ENCODE results near the gene NEO1. TPM values are rescaled to one million over a fixed set of nuclear protein-coding genes. Genes with fewer than 3 reads are reported as not detected.
"Not testable (repeated sequence)": the region's sequence is repeated elsewhere in the genome, so short reads cannot be mapped to it uniquely, and the experiment has no call there.

NEO1 gene
- total RNA-seq, 1 donor from 2014 or later: 30.3 TPM

DNA sequence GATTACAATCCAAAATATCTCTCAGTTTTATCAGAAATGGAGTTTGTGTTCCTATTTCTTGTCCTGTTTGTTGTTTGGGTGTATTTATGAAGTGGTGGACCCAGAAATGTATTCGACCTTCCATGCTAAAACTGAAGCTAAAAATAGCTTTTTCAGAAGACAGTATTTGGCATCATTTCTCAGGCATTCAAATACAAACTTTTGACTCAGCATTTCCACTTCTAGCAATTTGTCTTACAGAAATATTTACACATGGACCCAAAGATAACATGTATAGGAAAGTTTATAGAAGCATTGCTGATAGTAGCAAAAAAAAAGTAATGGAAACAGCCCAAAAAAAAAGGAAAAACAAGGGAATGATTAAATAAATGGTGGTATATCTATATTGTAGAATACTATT is 160.2 kb downstream of the NEO1 start:
- FAIRE-seq: no peak
- Mint-ChIP-seq H3K36me3 (ENCODE audit: low read depth, unreplicated experiment) (peaks cover 4% of the 10 kb centered on the region), H3K4me1 (ENCODE audit: low read depth, unreplicated experiment) (peaks cover 5% of the 10 kb centered on the region), H3K27me3 (ENCODE audit: low read depth, unreplicated experiment) (no peaks in the 10 kb centered on the region), H3K27ac (ENCODE audit: unreplicated experiment) (no peak overlapping the region), H3K9me3 (ENCODE audit: unreplicated experiment) (no peaks in the 10 kb centered on the region), H3K4me3 (ENCODE audit: unreplicated experiment) (no peak overlapping the region)
- H3K36me3 ChIP-seq (ENCODE audit: insufficient read depth, low read length): no peaks in the 10 kb centered on the region
- no peak overlapping the region for H3K9ac ChIP-seq (ENCODE audit: low read length)
- H3K27me3 ChIP-seq (ENCODE audit: insufficient read depth, low read length): no peaks in the 10 kb centered on the region
- no peak overlapping the region for H3K4me2 ChIP-seq (ENCODE audit: low read length)
- no peaks in the 10 kb centered on the region for H3K9me3 ChIP-seq (ENCODE audit: insufficient read depth, low read depth, low read length)
- H3K4me1 ChIP-seq (ENCODE audit: insufficient read depth, low read length): no peaks in the 10 kb centered on the region
- no peaks in the 10 kb centered on the region for H4K20me1 ChIP-seq (ENCODE audit: insufficient read depth, low read length)
- H3K4me3 ChIP-seq (ENCODE audit: insufficient read depth, low read depth, low read length): no peak overlapping the region
- H3K79me2 ChIP-seq (ENCODE audit: insufficient read depth, low read length): no peaks in the 10 kb centered on the region
- H2AFZ ChIP-seq (ENCODE audit: low read depth, low read length): no peak overlapping the region
- no peak overlapping the region for H3K27ac ChIP-seq (ENCODE audit: low read depth, low read length)
- no peak for TF ChIP-seq EZH2 (IDR thresholded peaks at IDR 0.05; ENCODE audit: insufficient read depth, low read length)
- TF ChIP-seq, protein P1, sequence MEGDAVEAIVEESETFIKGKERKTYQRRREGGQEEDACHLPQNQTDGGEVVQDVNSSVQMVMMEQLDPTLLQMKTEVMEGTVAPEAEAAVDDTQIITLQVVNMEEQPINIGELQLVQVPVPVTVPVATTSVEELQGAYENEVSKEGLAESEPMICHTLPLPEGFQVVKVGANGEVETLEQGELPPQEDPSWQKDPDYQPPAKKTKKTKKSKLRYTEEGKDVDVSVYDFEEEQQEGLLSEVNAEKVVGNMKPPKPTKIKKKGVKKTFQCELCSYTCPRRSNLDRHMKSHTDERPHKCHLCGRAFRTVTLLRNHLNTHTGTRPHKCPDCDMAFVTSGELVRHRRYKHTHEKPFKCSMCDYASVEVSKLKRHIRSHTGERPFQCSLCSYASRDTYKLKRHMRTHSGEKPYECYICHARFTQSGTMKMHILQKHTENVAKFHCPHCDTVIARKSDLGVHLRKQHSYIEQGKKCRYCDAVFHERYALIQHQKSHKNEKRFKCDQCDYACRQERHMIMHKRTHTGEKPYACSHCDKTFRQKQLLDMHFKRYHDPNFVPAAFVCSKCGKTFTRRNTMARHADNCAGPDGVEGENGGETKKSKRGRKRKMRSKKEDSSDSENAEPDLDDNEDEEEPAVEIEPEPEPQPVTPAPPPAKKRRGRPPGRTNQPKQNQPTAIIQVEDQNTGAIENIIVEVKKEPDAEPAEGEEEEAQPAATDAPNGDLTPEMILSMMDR (IDR thresholded peaks at IDR 0.05; ENCODE audit: insufficient read depth, low read depth, low read length): no peak
- peak; percentile 17 for DNase-seq (ENCODE audit: low read depth)

DNA sequence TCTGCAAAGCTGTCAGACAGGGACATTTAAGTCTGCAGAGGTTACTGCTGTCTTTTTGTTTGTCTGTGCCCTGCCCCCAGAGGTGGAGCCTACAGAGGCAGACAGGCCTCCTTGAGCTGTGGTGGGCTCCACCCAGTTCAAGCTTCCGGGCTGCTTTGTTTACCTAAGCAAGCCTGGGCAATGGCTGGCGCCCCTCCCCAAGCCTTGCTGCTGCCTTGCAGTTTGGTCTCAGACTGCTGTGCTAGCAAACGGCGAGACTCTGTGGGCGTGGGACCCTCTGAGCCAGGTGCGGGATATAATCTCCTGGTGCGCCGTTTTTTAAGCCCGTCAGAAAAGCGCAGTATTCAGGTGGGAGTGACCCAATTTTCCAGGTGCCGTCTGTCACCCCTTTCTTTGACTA is 169.2 kb downstream of the NEO1 start:
- not testable (repeated sequence) for H2AFZ ChIP-seq (ENCODE audit: low read depth, low read length); H3K9me3 Mint-ChIP-seq (ENCODE audit: unreplicated experiment); H3K27ac ChIP-seq (ENCODE audit: low read depth, low read length); DNase-seq (ENCODE audit: low read depth); H3K9ac ChIP-seq (ENCODE audit: low read length); H3K36me3 ChIP-seq (ENCODE audit: insufficient read depth, low read length); H3K9me3 ChIP-seq (ENCODE audit: insufficient read depth, low read depth, low read length); H3K79me2 ChIP-seq (ENCODE audit: insufficient read depth, low read length); H3K4me1 Mint-ChIP-seq (ENCODE audit: low read depth, unreplicated experiment); H3K27me3 Mint-ChIP-seq (ENCODE audit: low read depth, unreplicated experiment); H3K4me3 ChIP-seq (ENCODE audit: insufficient read depth, low read depth, low read length); FAIRE-seq; H3K4me3 Mint-ChIP-seq (ENCODE audit: unreplicated experiment); H3K4me2 ChIP-seq (ENCODE audit: low read length); H3K27me3 ChIP-seq (ENCODE audit: insufficient read depth, low read length); H4K20me1 ChIP-seq (ENCODE audit: insufficient read depth, low read length); H3K27ac Mint-ChIP-seq (ENCODE audit: unreplicated experiment); H3K4me1 ChIP-seq (ENCODE audit: insufficient read depth, low read length)
- peaks cover 10% of the 10 kb centered on the region for H3K36me3 Mint-ChIP-seq (ENCODE audit: low read depth, unreplicated experiment)

DNA sequence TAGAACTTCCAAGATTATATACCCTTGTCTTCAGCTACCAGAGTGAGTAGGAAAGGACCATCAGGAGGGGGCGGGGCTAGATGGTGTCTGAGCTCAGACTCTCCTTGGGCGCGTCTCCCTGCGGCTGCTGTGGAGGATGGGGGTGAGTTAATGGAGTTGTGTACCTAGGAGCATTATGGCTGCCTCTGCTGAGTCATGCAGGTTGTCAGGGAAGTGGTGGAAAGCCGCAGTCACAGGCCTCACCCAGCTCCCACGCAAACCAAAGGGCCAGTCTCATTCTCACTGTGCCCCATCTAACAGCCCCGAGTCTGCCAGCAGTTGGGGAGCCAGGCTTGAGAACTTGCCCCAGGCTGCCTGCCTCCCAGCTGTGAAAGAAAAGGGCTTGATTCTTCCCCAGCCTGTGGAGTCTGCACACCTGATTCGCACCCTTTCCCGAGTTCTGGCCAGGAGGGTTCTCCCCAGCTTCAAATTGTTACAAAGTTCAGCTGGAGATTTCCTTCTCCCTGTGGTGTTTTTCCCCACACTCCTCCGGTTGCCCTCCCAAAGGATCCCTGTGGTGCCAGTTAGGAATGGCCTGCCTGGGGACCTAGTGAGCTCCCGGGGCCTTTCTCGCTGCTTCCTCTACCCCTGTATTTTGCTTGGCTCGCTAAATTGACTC is 173.2 kb downstream of the NEO1 start:
- Mint-ChIP-seq H3K9me3 (ENCODE audit: unreplicated experiment) (peaks cover 8% of the 10 kb centered on the region), H3K4me3 (ENCODE audit: unreplicated experiment) (peak overlapping the region; percentile 29), H3K27ac (ENCODE audit: unreplicated experiment) (no peak overlapping the region)

More for the DNA sequence above, 173.2 kb downstream of the NEO1 start:
- Histone ChIP-seq H3K4me2 (ENCODE audit: low read length) (no peak overlapping the region), H3K9ac (ENCODE audit: low read length) (no peak overlapping the region), H3K4me3 (ENCODE audit: insufficient read depth, low read depth, low read length) (no peak overlapping the region), H4K20me1 (ENCODE audit: insufficient read depth, low read length) (no peaks in the 10 kb centered on the region), H3K36me3 (ENCODE audit: insufficient read depth, low read length) (no peaks in the 10 kb centered on the region), H2AFZ (ENCODE audit: low read depth, low read length) (no peak overlapping the region), H3K4me1 (ENCODE audit: insufficient read depth, low read length) (peaks cover 7% of the 10 kb centered on the region), H3K27me3 (ENCODE audit: insufficient read depth, low read length) (no peaks in the 10 kb centered on the region), H3K27ac (ENCODE audit: low read depth, low read length) (no peak overlapping the region), H3K9me3 (ENCODE audit: insufficient read depth, low read depth, low read length) (no peaks in the 10 kb centered on the region), H3K79me2 (ENCODE audit: insufficient read depth, low read length) (no peaks in the 10 kb centered on the region)
- FAIRE-seq (no peak), DNase-seq (ENCODE audit: low read depth) (no peak)
- H3K27me3 Mint-ChIP-seq (ENCODE audit: low read depth, unreplicated experiment): no peaks in the 10 kb centered on the region
- H3K4me1 Mint-ChIP-seq (ENCODE audit: low read depth, unreplicated experiment): no peaks in the 10 kb centered on the region
- no peak for TF ChIP-seq EZH2 (IDR thresholded peaks at IDR 0.05; ENCODE audit: insufficient read depth, low read length)
- TF ChIP-seq, protein P1 (IDR thresholded peaks at IDR 0.05; ENCODE audit: insufficient read depth, low read depth, low read length): no peak
- peaks cover 10% of the 10 kb centered on the region for H3K36me3 Mint-ChIP-seq (ENCODE audit: low read depth, unreplicated experiment)
